Ramos (cell line): ENCODE results near the gene LDB3.
"Not testable (repeated sequence)": the region's sequence is repeated elsewhere in the genome, so short reads cannot be mapped to it uniquely, and the experiment has no call there.

Experiments used
- in situ Hi-C: fragments of 300-500 bp; cut with MboI; formaldehyde crosslinking; loops from one replicate; pipeline ENCODE4 v1.14.3; 2022; ENCODE audit warnings: low sequenced_read_pairs; ENCODE audit not compliant: unreplicated experiment

Gene LDB3

GRCh38 chr10:86668297-86669165 lies at the start of gene LDB3:
Gene LDB3, plus strand, starts transcription at chr10:86668511. Its CDS starts 181 bp downstream, at chr10:86668692.
- in situ Hi-C loops: no loop called here

DNA sequence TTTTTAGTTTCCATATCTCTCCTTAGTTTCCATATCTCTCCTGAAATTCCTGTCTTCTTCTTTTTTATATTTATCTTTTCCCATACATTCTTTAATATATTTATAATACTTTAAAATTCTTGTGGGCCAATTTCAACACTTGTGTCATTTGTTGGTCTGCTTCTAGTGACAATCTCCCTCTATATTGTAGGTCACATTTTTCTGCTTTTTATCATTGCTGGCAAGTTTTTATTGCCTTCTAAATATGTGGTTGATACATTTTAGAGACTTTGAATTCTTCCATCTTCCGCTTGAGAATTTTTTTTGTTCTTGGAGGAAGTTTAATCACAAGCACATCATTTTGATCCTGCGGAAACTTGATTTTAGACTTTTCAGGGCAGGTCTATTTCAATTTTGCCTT lies 40.0 kb upstream of the LDB3 start:
- in situ Hi-C loops: no loop called here

GRCh38 chr10:86630079-86630478 lies 38.2 kb upstream of the LDB3 start:
- in situ Hi-C loops: no loop called here

DNA sequence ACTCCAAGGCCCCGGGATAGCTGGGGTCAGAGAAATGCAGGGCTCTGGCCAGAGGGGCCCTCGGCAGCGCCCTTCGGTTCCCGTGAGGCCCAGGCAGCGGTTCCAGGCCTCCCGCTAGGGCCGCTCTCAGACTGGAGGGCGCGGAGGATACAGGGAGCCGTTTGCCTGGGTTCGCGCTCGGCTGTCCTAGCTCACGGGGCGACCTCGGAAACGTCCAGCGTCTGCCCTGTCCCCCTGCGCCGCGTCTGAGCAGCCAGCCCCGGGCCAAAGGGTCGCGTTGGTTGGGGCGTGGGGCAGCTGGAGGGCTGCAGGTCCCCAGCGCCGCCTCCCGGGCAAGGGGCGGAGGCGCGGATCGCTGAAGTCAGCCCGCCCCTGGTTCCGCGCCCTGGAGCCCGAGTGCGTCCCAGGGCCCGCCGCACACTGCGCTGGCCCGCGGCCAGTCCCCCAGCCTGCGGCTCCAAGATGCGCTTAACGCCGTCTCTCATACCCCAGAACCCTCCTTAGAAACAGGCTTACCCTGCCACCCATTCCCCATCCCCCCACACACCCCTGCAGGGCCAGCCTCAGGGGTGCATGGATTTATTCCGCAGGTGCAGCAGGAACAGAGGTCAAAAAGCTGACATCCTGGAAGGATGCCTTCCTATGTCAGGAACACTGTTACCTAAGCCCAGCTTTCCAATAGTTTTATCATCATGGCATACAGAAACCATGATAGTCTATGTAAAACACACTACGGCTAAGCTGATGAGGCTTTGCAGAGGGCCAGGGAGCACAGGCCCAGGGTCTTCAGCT lies 36.1 kb upstream of the LDB3 start:
- in situ Hi-C loops: no loop called here

DNA sequence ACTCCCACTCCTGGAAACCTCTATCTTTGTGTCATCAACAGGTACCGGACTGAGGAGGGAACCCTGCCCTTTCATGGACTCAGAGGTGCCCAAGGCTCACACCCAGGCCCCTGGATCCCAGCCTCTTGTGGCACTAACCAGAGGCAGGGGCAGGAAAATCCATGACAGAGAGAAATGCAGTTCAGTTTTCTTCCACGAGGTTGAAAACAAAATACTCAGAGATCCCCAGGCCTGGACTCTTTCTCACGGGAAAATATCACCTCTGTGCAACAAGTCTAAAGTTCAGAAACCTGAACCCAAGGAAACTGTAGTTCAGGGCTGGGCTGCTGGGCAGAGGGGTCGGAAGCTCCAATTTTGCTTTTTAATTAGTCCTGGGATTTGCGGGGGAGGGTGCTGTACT lies 35.4 kb upstream of the LDB3 start:
- in situ Hi-C loops: no loop called here

GRCh38 chr10:86635402-86635801 lies 32.9 kb upstream of the LDB3 start:
- in situ Hi-C loops: no loop called here

DNA sequence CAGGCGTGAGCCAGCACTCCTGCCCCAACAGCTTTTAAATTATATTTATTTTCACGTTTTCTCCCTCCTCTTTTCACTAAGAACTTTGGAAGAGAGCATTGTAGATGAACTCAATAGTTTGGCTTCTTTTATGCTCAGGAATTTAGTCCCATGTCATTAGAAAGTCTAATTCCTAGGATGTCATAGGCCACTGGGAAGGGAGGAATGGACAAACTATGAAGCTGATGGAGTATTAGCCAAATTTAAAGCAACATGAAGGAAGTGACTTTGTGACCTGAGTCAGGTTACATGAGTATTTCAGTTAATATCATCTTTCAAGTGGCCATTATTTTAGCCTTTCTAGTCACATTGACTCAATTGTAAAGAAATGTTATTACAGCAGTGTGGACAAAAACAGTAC lies 32.0 kb upstream of the LDB3 start:
- in situ Hi-C loops: no loop called here

DNA sequence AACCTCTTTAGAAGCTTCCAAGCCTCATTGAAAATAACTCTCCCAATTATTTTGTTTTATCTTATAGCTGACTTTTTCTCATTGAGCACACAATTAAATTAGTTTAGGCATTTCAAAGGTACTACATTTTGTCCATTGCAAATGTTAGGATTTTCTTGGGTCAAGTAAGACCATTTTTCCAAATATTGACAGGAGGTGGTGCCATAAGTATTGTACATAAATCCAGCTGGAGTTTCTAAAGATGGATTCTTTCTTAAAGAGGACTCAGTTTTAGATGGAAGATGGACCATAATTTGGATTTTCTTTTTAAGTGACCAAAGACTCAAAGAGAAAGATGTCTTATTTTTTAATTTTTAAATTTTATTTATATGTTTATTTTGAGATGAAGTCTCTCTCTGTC lies 26.3 kb upstream of the LDB3 start:
- in situ Hi-C loops: no loop called here

DNA sequence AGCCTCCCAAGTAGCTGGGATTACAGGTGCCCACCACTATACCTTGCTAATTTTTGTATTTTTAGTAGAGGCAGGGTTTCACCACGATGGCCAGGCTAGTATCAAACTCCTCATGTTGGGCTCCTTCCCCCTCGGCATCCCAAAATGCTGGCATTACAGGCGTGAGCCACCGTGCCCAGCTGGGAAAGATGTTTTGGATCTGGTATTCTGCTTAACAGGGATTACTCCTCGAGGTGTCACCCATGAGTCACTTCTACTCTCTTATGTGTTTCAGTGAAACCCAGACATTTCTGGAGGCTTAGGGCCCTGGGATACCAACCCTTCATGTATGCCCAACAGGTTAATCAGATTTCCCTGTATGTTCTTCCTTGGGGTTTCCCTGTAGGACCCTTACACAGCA lies 25.8 kb upstream of the LDB3 start:
- in situ Hi-C loops: no loop called here

- in situ Hi-C loops: no loop called here
These were observed 24.0 kb upstream of the LDB3 start for GRCh38 chr10:86644152-86644793.

- in situ Hi-C loops: no loop called here
These were observed 23.4 kb upstream of the LDB3 start for GRCh38 chr10:86644794-86645445.

DNA sequence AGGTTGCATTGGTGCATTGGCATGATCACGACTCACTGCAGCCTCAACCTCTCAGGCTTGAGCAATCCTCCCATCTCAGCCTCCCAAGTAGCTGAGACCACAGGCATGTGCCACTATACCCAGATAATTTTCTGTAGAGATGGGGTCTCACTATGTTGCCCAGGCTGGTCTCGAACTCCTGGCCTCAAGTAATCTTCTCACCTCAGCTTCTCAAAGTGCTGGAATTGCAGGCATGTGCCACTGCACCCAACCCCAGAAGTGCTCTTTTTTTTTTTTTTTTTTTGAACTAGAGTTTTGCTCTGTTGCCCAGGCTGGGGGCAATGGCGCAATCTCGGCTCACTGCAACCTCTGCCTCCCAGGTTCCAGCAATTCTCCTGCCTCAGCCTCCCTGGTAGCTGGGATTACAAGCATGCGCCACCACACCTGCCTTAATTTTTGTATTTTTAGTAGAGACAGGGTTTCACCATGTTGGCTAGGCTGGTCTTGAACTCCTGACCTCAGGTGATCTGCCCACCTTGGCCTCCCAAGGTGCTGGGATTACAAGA lies 22.6 kb upstream of the LDB3 start:
- in situ Hi-C loops: not testable (repeated sequence)

- in situ Hi-C loops: no loop called here
These were observed 21.8 kb upstream of the LDB3 start for GRCh38 chr10:86646532-86646931.

DNA sequence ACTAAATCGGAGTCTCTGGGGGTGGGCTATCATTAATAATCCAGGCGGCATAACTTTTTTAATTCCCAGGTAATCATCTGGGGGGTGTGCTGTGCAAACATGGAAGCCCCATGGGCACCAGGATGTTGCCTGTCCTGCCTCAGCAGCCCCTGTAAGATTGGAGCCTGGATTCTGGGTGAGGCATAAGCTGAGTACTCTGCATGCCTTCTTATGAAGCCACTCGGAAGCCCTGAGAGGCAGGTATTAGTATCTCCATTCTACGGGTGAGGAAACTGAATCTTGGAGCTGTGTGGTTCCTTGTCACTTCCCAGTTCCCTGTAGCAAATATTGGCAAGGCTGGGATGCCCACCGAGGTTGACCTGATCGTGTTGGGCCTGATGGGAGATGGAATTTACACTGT lies 21.4 kb upstream of the LDB3 start:
- in situ Hi-C loops: no loop called here

GRCh38 chr10:86647773-86648703 lies 20.3 kb upstream of the LDB3 start:
- in situ Hi-C loops: no loop called here

DNA sequence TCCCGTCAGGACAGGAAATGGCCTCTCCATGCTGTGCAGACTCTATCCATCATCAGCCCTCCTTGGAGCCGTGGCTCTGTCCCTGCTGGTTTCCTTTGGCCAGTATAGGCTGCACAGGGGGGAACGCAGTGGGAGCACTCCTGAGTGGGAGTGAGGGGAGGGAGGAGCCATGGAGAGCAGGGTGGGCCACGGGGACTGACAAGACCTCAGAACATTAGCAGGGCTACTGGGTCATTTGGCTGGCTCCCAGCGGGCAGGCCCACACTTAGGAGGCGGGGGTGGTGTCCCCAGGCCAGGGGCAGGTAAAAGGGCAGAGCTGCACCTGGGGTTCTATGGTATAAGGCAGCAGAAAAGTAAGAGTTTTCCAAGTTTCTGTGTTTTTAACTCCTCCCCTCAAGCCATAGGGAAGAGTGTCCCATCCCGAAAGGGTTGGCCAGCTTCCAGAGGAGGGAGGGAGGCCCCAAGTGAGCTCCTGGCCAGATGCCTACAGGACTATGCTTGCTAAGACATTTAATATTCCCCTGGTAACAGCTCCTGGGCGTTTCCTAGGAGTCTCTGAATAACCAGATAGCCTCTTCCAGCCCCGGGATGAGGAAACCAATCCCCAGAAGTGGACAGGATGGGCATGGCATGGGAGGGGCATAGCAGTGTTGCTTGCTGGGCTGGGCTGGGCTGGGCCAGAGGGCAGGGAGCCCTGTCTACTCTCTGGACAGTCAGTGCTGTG lies 19.4 kb upstream of the LDB3 start:
- in situ Hi-C loops: no loop called here

DNA sequence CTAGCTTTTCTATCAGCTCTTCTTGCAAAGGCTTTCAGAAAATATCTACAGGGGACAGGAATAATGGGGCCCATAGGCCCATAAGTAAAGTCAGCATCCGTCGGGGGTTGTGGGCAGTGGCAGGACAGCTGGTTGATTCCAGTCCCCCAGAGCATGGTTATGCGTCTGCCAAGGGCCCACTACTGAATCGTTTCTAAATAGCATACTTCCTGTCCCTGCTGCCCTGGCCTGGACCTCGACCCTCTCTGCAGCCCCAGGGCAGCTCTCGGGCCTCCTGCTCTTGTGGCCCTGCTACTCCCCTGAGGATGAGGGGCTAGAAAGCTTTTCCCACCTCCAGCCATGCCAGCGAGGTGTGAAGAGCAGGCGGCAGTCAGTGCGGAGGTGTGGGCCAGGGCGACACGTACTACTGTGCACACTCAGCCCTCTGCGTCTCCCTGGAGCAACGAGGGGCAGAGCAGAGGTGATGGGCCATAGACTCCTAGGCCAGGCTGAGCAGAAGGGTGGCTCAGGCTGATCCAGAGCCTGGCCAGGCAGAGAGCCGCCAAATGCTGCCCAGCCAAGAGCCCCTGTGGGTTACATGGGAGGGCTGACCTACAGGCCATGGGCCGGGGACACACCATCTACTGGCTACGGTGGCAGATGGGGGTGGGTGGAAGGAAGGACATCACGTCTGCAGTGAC lies 18.7 kb upstream of the LDB3 start:
- in situ Hi-C loops: no loop called here

- in situ Hi-C loops: no loop called here
These were observed 18.2 kb upstream of the LDB3 start for GRCh38 chr10:86650151-86650550.
